Measurements from ENCODE around the gene PACRGL. TPM values are rescaled to one million over a fixed set of nuclear protein-coding genes. Genes with fewer than 3 reads are reported as not detected.
A peak's percentile ranks its signal among the peaks of the same experiment; 100 is the strongest.

Gene PACRGL
- total RNA-seq (2022) (10.7 and 14.9 TPM in 2 replicates), Bru-seq, nascent RNA (percentile 67 among the genes with signal in this experiment), BruChase-seq, experiment 1, labeled RNA remaining after a 2-hour chase (percentile 70 among the genes with signal in this experiment), BruChase-seq, experiment 2, labeled RNA remaining after a 6-hour chase (percentile 60 among the genes with signal in this experiment)
- long read RNA-seq, partial matches to known transcripts: 0 of 6 reads
- long read RNA-seq, other reads (novel, unspliced or antisense): 5 of 6 reads

- H3K27ac Mint-ChIP-seq (ENCODE audit: unreplicated experiment): peak within 1 kb of the TSS; percentile 89
- POLR2A ChIA-PET: interaction anchor here (0.6 kb wide), 1 partner anchor 97 kb away, joined by 3 read pairs; no protein-coding TSS in a partner anchor
- no peaks in the 10 kb centered on the region for H3K9me3 ChIP-seq
- H3K4me3 Mint-ChIP-seq (ENCODE audit: unreplicated experiment): peak within 1 kb of the TSS; percentile 85
- no peak for TF ChIP-seq CTCF (IDR thresholded peaks at IDR 0.05; ENCODE audit: insufficient read depth in 1 of 2, low read depth in 1 of 2, low read length in 1 of 2, severe bottlenecking in 1 of 2, unreplicated experiment in 1 of 2)
- H3K27me3 ChIP-seq (replicated peaks; ENCODE audit: control insufficient read depth, insufficient read depth, low read length): no peaks in the 10 kb centered on the region
- no peaks in the 10 kb centered on the region for H3K9me3 Mint-ChIP-seq (ENCODE audit: unreplicated experiment)
- DNase-seq: peak; percentile 92 to 93
- intact Hi-C loops (cut with micrococcal nuclease; ENCODE audit: unreplicated experiment): no loop called here
- no peaks in the 10 kb centered on the region for H3K4me1 Mint-ChIP-seq (ENCODE audit: low read depth, unreplicated experiment)
- no peaks in the 10 kb centered on the region for H3K27me3 Mint-ChIP-seq (ENCODE audit: insufficient read depth, unreplicated experiment)
- no peaks in the 10 kb centered on the region for H3K36me3 ChIP-seq (ENCODE audit: control insufficient read depth, insufficient read depth, low read length)
- H3K4me3 ChIP-seq (ENCODE audit: low read depth, low read length): peak within 1 kb of the TSS; percentile 76
- H3K4me1 ChIP-seq: no peaks in the 10 kb centered on the region
- no TSS peak for BruUV-seq (replicated peaks)
- CTCF ChIA-PET: interaction anchor here (0.6 to 1.7 kb wide), 2 partner anchors 73 to 76 kb away, joined by 3 to 5 read pairs; no protein-coding TSS in a partner anchor
- H3K36me3 Mint-ChIP-seq (ENCODE audit: insufficient read depth, unreplicated experiment): peaks cover 22% of the 10 kb centered on the region
These were observed at the start of gene PACRGL for GRCh38 chr4:20700007-20700761. PACRGL (plus strand) TSS chr4:20700458; CDS start chr4:20704482, 4,024 bp downstream.

GRCh38 chr4:20652226-20652885 is 47.9 kb upstream of the PACRGL start:
- DNase-seq: peak in 1 of 2 experiments; percentile 33
- Histone ChIP-seq H3K4me1 (peaks cover 19% of the 10 kb centered on the region), H3K9me3 (peaks cover 5% of the 10 kb centered on the region; the same call in 1 of the 2 replicates), H3K27me3 (replicated peaks; ENCODE audit: control insufficient read depth, insufficient read depth, low read length) (no peaks in the 10 kb centered on the region), H3K4me3 (ENCODE audit: low read depth, low read length) (no peak overlapping the region), H3K36me3 (ENCODE audit: control insufficient read depth, insufficient read depth, low read length) (no peaks in the 10 kb centered on the region)
- Mint-ChIP-seq H3K36me3 (ENCODE audit: insufficient read depth, unreplicated experiment) (peaks cover 8% of the 10 kb centered on the region), H3K27me3 (ENCODE audit: insufficient read depth, unreplicated experiment) (no peaks in the 10 kb centered on the region), H3K27ac (ENCODE audit: unreplicated experiment) (peak overlapping the region; percentile 81), H3K4me1 (ENCODE audit: low read depth, unreplicated experiment) (peaks cover 20% of the 10 kb centered on the region), H3K9me3 (ENCODE audit: unreplicated experiment) (peaks cover 33% of the 10 kb centered on the region), H3K4me3 (ENCODE audit: unreplicated experiment) (peak overlapping the region; percentile 35)
- POLR2A ChIA-PET: interaction anchor here (0.6 kb wide), 1 partner anchor 23 kb away, joined by 3 read pairs; no protein-coding TSS in a partner anchor
- no TSS peak for BruUV-seq (replicated peaks)
- TF ChIP-seq CTCF (IDR thresholded peaks at IDR 0.05; ENCODE audit: insufficient read depth in 1 of 2, low read depth in 1 of 2, low read length in 1 of 2, severe bottlenecking in 1 of 2, unreplicated experiment in 1 of 2): no peak
- intact Hi-C loops (cut with micrococcal nuclease; ENCODE audit: unreplicated experiment): loop anchor here (1.0 kb wide), 1 partner anchor 27 kb away; no protein-coding TSS in a partner anchor
- CTCF ChIA-PET: no interaction called here

- H3K4me1 ChIP-seq: peaks cover 14% of the 10 kb centered on the region
- H3K27me3 ChIP-seq (replicated peaks; ENCODE audit: control insufficient read depth, insufficient read depth, low read length): no peaks in the 10 kb centered on the region
- Mint-ChIP-seq H3K9me3 (ENCODE audit: unreplicated experiment) (peaks cover 23% of the 10 kb centered on the region), H3K27me3 (ENCODE audit: insufficient read depth, unreplicated experiment) (no peaks in the 10 kb centered on the region), H3K4me1 (ENCODE audit: low read depth, unreplicated experiment) (peaks cover 1% of the 10 kb centered on the region), H3K4me3 (ENCODE audit: unreplicated experiment) (no peak overlapping the region), H3K27ac (ENCODE audit: unreplicated experiment) (peak overlapping the region; percentile 37), H3K36me3 (ENCODE audit: insufficient read depth, unreplicated experiment) (no peaks in the 10 kb centered on the region)
- BruUV-seq (replicated peaks): no TSS peak
- peaks cover 5% of the 10 kb centered on the region; the same call in 1 of the 2 replicates for H3K9me3 ChIP-seq
- ChIA-PET CTCF (no interaction called here), POLR2A (no interaction called here)
- H3K4me3 ChIP-seq (ENCODE audit: low read depth, low read length): no peak overlapping the region
- TF ChIP-seq CTCF (IDR thresholded peaks at IDR 0.05; ENCODE audit: insufficient read depth in 1 of 2, low read depth in 1 of 2, low read length in 1 of 2, severe bottlenecking in 1 of 2, unreplicated experiment in 1 of 2): no peak
- H3K36me3 ChIP-seq (ENCODE audit: control insufficient read depth, insufficient read depth, low read length): no peaks in the 10 kb centered on the region
- no peak for DNase-seq
- intact Hi-C loops (cut with micrococcal nuclease; ENCODE audit: unreplicated experiment): no loop called here
These were observed 41.8 kb upstream of the PACRGL start for GRCh38 chr4:20658456-20658855.
